MM.1S (cell line): ENCODE data around the gene PIGN.

ENCODE experiments used
- CTCF ChIP-seq: fragments of 300-600 bp; sonication (generic); IDR thresholded peaks from 2 replicates; pipeline ENCODE4 v1.5.1; 2016; ENCODE audit warnings: antibody characterized with exemption, low read length, mixed read lengths
- EZH2 ChIP-seq: fragments of 300-600 bp; sonication (generic); optimal IDR thresholded peaks from 2 replicates; pipeline ENCODE3; 2017; ENCODE audit warnings: low read depth, mild to moderate bottlenecking, antibody characterized with exemption, low read length, mixed read lengths
- EZH2phosphoT487 ChIP-seq: fragments of 300-600 bp; sonication (generic); IDR thresholded peaks from 2 replicates; pipeline ENCODE4 v1.6.1; 2018; ENCODE audit warnings: antibody characterized with exemption, low read length

- TF ChIP-seq CTCF (no peak), EZH2 (no peak), EZH2phosphoT487 (no peak)
These were observed 195.0 kb downstream of the PIGN start for GRCh38 chr18:61991836-61992235.
